ENCODE results near the gene DNM3. TPM values are rescaled to one million over a fixed set of nuclear protein-coding genes. Genes with fewer than 3 reads are reported as not detected.
"Not testable (repeated sequence)": the region's sequence is repeated elsewhere in the genome, so short reads cannot be mapped to it uniquely, and the experiment has no call there.

DNM3 gene
- total RNA-seq, 1 donor from 2014 or later = 9.6 TPM

DNA sequence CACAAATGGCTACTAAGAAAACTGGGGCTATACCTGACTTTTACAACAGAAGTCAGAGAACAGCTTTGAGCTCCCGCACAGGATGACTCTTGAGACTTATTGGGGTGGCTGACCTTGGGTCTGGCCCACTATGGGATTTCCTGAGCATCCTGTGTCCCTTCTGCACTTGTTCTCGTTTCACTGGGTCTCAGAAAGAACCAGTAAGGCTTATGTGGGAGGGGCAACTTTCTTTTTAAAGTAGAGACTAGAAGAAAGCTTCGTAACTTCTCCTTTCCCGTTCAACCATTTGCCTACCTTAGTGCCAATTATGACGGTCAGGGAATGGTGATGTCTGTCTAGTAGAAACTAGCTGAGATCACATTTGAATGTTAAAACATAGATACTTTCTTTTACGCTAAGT lies 519.7 kb downstream of the DNM3 start:
- Histone ChIP-seq H3K4me1 (peaks cover 3 to 14% of the 10 kb centered on the region in 2 donors), H3K9me3 (no peaks in the 10 kb centered on the region), H3K27me3 (no peaks in the 10 kb centered on the region), H3K36me3 (no peaks in the 10 kb centered on the region), H3K27ac (peak overlapping the region in 1 of 2 donors; percentile 86), H3K4me3 (no peak overlapping the region)
- intact Hi-C loops (cut with DNase I) = no loop called here
- no peak for DNase-seq (ENCODE audit: low spot score in 2 of 2)
- TF ChIP-seq, protein P1, sequence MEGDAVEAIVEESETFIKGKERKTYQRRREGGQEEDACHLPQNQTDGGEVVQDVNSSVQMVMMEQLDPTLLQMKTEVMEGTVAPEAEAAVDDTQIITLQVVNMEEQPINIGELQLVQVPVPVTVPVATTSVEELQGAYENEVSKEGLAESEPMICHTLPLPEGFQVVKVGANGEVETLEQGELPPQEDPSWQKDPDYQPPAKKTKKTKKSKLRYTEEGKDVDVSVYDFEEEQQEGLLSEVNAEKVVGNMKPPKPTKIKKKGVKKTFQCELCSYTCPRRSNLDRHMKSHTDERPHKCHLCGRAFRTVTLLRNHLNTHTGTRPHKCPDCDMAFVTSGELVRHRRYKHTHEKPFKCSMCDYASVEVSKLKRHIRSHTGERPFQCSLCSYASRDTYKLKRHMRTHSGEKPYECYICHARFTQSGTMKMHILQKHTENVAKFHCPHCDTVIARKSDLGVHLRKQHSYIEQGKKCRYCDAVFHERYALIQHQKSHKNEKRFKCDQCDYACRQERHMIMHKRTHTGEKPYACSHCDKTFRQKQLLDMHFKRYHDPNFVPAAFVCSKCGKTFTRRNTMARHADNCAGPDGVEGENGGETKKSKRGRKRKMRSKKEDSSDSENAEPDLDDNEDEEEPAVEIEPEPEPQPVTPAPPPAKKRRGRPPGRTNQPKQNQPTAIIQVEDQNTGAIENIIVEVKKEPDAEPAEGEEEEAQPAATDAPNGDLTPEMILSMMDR (IDR thresholded peaks at IDR 0.05) = no peak

DNA sequence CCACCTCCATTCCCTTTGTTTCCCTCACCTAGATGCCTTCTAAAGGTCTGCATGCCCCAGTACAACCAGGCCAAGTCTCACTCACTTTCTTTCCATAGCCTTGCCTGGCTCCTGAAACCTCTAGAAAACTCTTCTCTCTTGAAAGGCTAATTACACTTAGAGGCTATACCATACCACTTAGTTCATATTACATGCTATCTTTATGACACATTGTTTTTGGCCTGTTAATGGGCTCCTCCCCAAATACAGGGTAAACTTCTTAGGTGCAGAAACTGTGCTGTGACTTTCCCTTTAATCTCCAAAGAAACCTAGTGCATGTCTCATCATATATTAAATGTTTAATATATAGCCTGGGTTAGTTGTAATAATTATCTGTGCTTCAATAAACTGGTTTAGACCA lies 522.6 kb downstream of the DNM3 start:
- Histone ChIP-seq H3K4me1 (peaks cover 3 to 8% of the 10 kb centered on the region in 2 donors), H3K4me3 (no peak overlapping the region), H3K36me3 (no peaks in the 10 kb centered on the region), H3K9me3 (peaks cover 0 to 19% of the 10 kb centered on the region in 2 donors), H3K27me3 (no peaks in the 10 kb centered on the region), H3K27ac (no peak overlapping the region)
- intact Hi-C loops (cut with DNase I) = no loop called here
- no peak for DNase-seq (ENCODE audit: low spot score in 2 of 2)
- TF ChIP-seq, protein P1 (IDR thresholded peaks at IDR 0.05) = no peak

DNA sequence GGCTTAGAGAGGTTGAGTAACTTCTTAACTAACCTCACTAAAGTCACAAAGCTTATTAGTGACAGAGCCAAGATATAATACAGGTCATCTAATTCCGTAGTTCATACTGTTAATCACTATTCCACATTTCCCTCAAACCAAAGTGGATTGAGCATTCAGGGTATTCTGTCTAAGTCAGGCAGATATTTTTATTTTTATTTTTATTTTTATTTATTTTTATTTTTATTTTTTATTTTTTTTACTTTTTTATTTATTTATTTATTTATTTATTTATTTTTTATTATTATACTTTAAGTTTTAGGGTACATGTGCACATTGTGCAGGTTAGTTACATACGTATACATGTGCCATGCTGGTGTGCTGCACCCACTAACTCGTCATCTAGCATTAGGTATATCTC lies 530.3 kb downstream of the DNM3 start:
- H3K27me3 ChIP-seq; H3K4me3 ChIP-seq; H3K4me1 ChIP-seq; H3K27ac ChIP-seq; H3K36me3 ChIP-seq; DNase-seq (ENCODE audit: low spot score in 2 of 2); intact Hi-C loops (cut with DNase I): not testable (repeated sequence)
- peaks cover 0 to 13% of the 10 kb centered on the region in 2 donors for H3K9me3 ChIP-seq

DNA sequence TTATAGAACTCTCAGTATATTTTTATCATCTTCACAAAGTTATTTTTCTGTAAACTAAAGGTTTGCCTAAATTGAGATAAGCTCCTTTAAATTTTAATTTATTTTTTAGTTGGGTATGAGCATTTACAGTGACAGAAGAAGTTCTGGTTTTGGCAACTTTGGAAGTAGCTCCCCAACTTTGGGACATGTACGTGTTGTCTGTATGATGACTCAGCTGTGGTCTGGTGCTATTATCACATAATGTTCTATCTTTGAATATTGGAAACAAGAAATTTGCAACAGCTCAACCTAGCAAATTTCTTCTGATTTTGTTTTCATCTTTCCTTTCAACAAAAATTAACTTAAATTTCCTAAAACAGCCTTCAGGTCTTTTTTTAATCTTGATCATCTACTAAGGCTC lies 532.6 kb downstream of the DNM3 start:
- H3K27me3 ChIP-seq = no peaks in the 10 kb centered on the region
- no peaks in the 10 kb centered on the region for H3K4me1 ChIP-seq
- H3K9me3 ChIP-seq = no peaks in the 10 kb centered on the region
- TF ChIP-seq, protein P1 (IDR thresholded peaks at IDR 0.05) = no peak
- no peak overlapping the region for H3K4me3 ChIP-seq
- no peak for DNase-seq (ENCODE audit: low spot score in 2 of 2)
- H3K27ac ChIP-seq = no peak overlapping the region
- intact Hi-C loops (cut with DNase I) = no loop called here
- H3K36me3 ChIP-seq = no peaks in the 10 kb centered on the region

DNA sequence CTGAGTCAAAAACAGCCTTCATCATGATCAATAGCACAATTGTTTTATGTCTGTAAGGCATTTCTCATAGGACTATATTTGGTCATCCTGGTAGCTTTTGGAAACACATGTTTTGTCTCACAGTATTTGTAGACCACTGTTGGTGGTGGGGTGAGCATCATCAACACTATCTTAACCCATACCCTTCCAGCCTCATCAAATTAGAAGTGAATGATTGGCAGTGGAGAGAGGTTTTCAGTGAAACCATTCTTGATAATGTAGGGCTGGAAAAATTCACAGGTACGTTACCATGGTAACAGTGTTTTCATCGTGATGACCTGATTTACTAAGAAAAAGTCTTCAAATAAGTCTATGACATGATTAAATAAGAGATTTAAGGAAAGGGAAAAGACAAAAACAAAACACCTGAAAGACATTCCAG lies 533.9 kb downstream of the DNM3 start:
- no peaks in the 10 kb centered on the region for H3K36me3 ChIP-seq
- H3K9me3 ChIP-seq = no peaks in the 10 kb centered on the region
- H3K4me1 ChIP-seq = no peaks in the 10 kb centered on the region
- no peak overlapping the region for H3K27ac ChIP-seq
- DNase-seq (ENCODE audit: low spot score in 2 of 2) = no peak
- TF ChIP-seq, protein P1 (IDR thresholded peaks at IDR 0.05) = no peak
- intact Hi-C loops (cut with DNase I) = no loop called here
- no peaks in the 10 kb centered on the region for H3K27me3 ChIP-seq
- H3K4me3 ChIP-seq = no peak overlapping the region

DNA sequence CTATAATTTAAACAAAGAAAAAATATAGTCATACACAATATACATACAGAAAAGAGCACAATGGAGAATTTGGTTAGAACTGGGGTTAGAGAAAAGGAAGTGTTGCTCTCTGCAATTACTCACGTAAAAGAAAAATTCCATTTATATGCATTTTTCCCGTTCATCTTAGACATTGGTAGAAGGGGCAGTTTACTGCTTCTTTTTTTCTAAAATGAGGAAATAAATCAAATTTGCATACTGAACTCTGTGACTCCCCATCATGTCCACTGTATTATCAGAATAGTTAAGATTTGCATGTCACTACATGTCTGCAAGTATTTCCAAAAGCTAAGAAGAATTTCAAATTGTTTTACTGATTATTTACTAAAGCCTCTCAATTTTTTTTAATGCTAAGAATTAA lies 535.1 kb downstream of the DNM3 start:
- Histone ChIP-seq H3K4me3 (no peak overlapping the region), H3K27me3 (no peaks in the 10 kb centered on the region), H3K36me3 (no peaks in the 10 kb centered on the region), H3K4me1 (no peaks in the 10 kb centered on the region), H3K27ac (no peak overlapping the region), H3K9me3 (no peaks in the 10 kb centered on the region)
- TF ChIP-seq, protein P1 (IDR thresholded peaks at IDR 0.05) = no peak
- no peak for DNase-seq (ENCODE audit: low spot score in 2 of 2)
- intact Hi-C loops (cut with DNase I) = no loop called here

Data from ascending aorta (tissue), 2 donors.